Activated CD4-positive, alpha-beta T cell treated with anti-CD3 and anti-CD28 coated beads, Interleukin-2, amount 50 U/mL, for 4 hours (primary cell): ENCODE measurements around the gene GABBR1.

Experiments used
- DNase-seq, 2 experiments: peaks; one replicate each; pipeline ENCODE4 v3.0.0-alpha.2; 2020

The GABBR1 gene

GRCh38 chr6:29561606-29562181 is 71.3 kb downstream of the GABBR1 start:
- DNase-seq = no peak

- no peak for DNase-seq
These were observed 71.9 kb downstream of the GABBR1 start for GRCh38 chr6:29561091-29561490.

- DNase-seq = no peak
These were observed 73.3 kb downstream of the GABBR1 start, which contains the start of gene UBD for GRCh38 chr6:29559524-29560287. Gene UBD, minus strand, starts transcription at chr6:29559732. Its CDS starts 31 bp downstream, at chr6:29559701.

GRCh38 chr6:29558439-29559079 is 74.4 kb downstream of the GABBR1 start:
- no peak for DNase-seq

GRCh38 chr6:29557320-29557719 is 75.7 kb downstream of the GABBR1 start:
- no peak for DNase-seq

- no peak for DNase-seq
These were observed 78.2 kb downstream of the GABBR1 start for GRCh38 chr6:29554764-29555163.

GRCh38 chr6:29553268-29554057 is 79.5 kb downstream of the GABBR1 start:
- DNase-seq = peak in 1 of 2 experiments; percentile 15

GRCh38 chr6:29552512-29553051 is 80.4 kb downstream of the GABBR1 start:
- no peak for DNase-seq

GRCh38 chr6:29547573-29547972 is 85.4 kb downstream of the GABBR1 start:
- DNase-seq = no peak

GRCh38 chr6:29537714-29538403 is 95.1 kb downstream of the GABBR1 start:
- DNase-seq = no peak

- no peak for DNase-seq
These were observed 100.5 kb downstream of the GABBR1 start for GRCh38 chr6:29532320-29532951.

- DNase-seq = no peak
These were observed 101.3 kb downstream of the GABBR1 start for GRCh38 chr6:29531668-29532067.

- DNase-seq = no peak
These were observed 102.2 kb downstream of the GABBR1 start for GRCh38 chr6:29530671-29531310.

GRCh38 chr6:29529956-29530355 is 103.0 kb downstream of the GABBR1 start:
- DNase-seq = no peak

GRCh38 chr6:29528988-29529560 is 103.9 kb downstream of the GABBR1 start:
- DNase-seq = no peak

- DNase-seq = no peak
These were observed 104.6 kb downstream of the GABBR1 start for GRCh38 chr6:29528300-29528931.

- DNase-seq = no peak
These were observed 105.4 kb downstream of the GABBR1 start for GRCh38 chr6:29527564-29527963.

GRCh38 chr6:29527126-29527525 is 105.9 kb downstream of the GABBR1 start:
- no peak for DNase-seq

GRCh38 chr6:29525311-29525639 is 107.7 kb downstream of the GABBR1 start:
- no peak for DNase-seq
